GM18873 (cell line): ENCODE measurements around the gene PTPRT.
"Not testable (repeated sequence)": the region's sequence is repeated elsewhere in the genome, so short reads cannot be mapped to it uniquely, and the experiment has no call there.

ENCODE experiments used
- ATAC-seq: cut with Tn5 transposase; IDR thresholded peaks from one replicate; pipeline ENCODE4 v1.9.1; 2021; ENCODE audit warnings: mild to moderate bottlenecking, moderate library complexity, moderate number of reproducible peaks; ENCODE audit not compliant: unreplicated experiment, low FRiP score

The PTPRT gene

GRCh38 chr20:42276718-42277602 is 912.7 kb downstream of the PTPRT start:
- no peak for ATAC-seq

- ATAC-seq = no peak
These were observed 914.7 kb downstream of the PTPRT start for GRCh38 chr20:42274986-42275385.

GRCh38 chr20:42272516-42272915 is 917.2 kb downstream of the PTPRT start:
- no peak for ATAC-seq

- ATAC-seq = no peak
These were observed 919.2 kb downstream of the PTPRT start for GRCh38 chr20:42270539-42270938.

- ATAC-seq = no peak
These were observed 921.8 kb downstream of the PTPRT start for GRCh38 chr20:42267793-42268384.

- no peak for ATAC-seq
These were observed 927.9 kb downstream of the PTPRT start for GRCh38 chr20:42261766-42262270.

- no peak for ATAC-seq
These were observed 929.5 kb downstream of the PTPRT start for GRCh38 chr20:42260184-42260583.

- no peak for ATAC-seq
These were observed 930.3 kb downstream of the PTPRT start for GRCh38 chr20:42259389-42259788.

GRCh38 chr20:42258564-42259302 is 931.0 kb downstream of the PTPRT start:
- ATAC-seq = no peak

GRCh38 chr20:42255821-42256220 is 933.9 kb downstream of the PTPRT start:
- no peak for ATAC-seq

- no peak for ATAC-seq
These were observed 935.0 kb downstream of the PTPRT start for GRCh38 chr20:42254673-42255072.

GRCh38 chr20:42252116-42252515 is 937.6 kb downstream of the PTPRT start:
- no peak for ATAC-seq

GRCh38 chr20:42218621-42219374 is 970.9 kb downstream of the PTPRT start:
- no peak for ATAC-seq

GRCh38 chr20:42214074-42214473 is 975.6 kb downstream of the PTPRT start:
- no peak for ATAC-seq

GRCh38 chr20:42212391-42212790 is 977.3 kb downstream of the PTPRT start:
- no peak for ATAC-seq

- ATAC-seq = not testable (repeated sequence)
These were observed 983.1 kb downstream of the PTPRT start for GRCh38 chr20:42206557-42206956.

GRCh38 chr20:42204109-42204660 is 985.5 kb downstream of the PTPRT start:
- no peak for ATAC-seq

- no peak for ATAC-seq
These were observed 992.1 kb downstream of the PTPRT start for GRCh38 chr20:42197599-42197998.

GRCh38 chr20:42193119-42193518 is 996.6 kb downstream of the PTPRT start:
- ATAC-seq = no peak

- no peak for ATAC-seq
These were observed 997.4 kb downstream of the PTPRT start for GRCh38 chr20:42192321-42192720.
